DOHH2 (cell line): ENCODE data around the gene PPP1R12A.

Source experiments
- EZH2phosphoT487 ChIP-seq: fragments of 200-600 bp; sonication (generic); IDR thresholded peaks from 2 replicates; pipeline ENCODE4 v1.6.1; 2017; ENCODE audit warnings: borderline replicate concordance, mild to moderate bottlenecking, antibody characterized with exemption, low read length, moderate library complexity, mixed read lengths
- TF ChIP-seq, protein P1 (sequence below): fragments of 200-600 bp; sonication (generic); IDR thresholded peaks from one replicate; pipeline ENCODE4 v1.5.1; 2014; ENCODE audit warnings: antibody characterized with exemption, mild to moderate bottlenecking, low read depth, low read length; ENCODE audit not compliant: poor library complexity, severe bottlenecking

DNA sequence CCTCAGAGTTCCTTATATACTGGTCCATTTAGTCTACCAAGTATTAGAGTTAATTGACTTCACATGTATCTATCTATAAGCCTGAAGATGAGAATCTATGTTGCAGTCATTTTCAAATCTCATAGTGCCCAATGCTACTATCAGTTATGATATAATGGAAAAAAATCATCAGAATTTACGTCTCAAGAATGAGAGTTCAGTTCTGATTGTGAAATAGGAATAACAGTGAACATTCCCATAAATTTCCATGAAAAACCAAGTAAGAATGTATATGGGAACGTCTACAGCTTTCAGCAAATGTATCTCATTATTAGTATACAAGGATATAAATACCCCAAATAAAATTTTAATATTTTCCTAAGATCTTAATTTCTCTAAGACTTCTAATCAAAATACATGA, 77.2 kb downstream of the PPP1R12A start:
- TF ChIP-seq, protein P1, sequence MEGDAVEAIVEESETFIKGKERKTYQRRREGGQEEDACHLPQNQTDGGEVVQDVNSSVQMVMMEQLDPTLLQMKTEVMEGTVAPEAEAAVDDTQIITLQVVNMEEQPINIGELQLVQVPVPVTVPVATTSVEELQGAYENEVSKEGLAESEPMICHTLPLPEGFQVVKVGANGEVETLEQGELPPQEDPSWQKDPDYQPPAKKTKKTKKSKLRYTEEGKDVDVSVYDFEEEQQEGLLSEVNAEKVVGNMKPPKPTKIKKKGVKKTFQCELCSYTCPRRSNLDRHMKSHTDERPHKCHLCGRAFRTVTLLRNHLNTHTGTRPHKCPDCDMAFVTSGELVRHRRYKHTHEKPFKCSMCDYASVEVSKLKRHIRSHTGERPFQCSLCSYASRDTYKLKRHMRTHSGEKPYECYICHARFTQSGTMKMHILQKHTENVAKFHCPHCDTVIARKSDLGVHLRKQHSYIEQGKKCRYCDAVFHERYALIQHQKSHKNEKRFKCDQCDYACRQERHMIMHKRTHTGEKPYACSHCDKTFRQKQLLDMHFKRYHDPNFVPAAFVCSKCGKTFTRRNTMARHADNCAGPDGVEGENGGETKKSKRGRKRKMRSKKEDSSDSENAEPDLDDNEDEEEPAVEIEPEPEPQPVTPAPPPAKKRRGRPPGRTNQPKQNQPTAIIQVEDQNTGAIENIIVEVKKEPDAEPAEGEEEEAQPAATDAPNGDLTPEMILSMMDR = no peak
- no peak for TF ChIP-seq EZH2phosphoT487
